ENCODE measurements around the gene VPS26B.

DNA sequence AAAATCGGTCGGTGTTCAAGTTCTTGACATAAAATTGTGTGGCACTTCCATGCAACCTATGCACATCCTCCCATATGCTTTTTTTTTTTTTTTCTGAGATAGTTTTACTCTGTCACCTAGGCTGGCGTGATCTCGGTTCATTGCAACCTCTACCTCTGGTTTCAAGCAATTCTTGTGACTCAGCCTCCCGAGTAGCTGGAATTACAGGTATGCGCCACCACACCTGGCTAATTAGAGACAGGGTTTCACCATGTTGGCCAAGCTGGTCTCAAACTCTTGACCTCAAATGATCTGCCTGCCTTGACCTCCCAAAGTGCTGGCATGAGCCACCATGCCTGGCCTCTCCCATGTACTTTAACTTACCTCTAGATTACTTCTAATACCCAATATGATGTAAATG, 66.7 kb downstream of the VPS26B start:
- TF ChIP-seq ZNF274 (IDR thresholded peaks at IDR 0.05; ENCODE audit: low read depth, low read length) (no peak), SUZ12 (IDR thresholded peaks at IDR 0.05; ENCODE audit: extremely low read depth, insufficient read depth, insufficient read length) (no peak), YY1 (IDR thresholded peaks at IDR 0.05; ENCODE audit: insufficient read depth, insufficient read length) (no peak)

Data from NT2/D1 (cell line).